ENCODE data around the gene ATP6V0D1. TPM values are rescaled to one million over a fixed set of nuclear protein-coding genes. Genes with fewer than 3 reads are reported as not detected.

The ATP6V0D1 gene
- total and polyA plus RNA-seq, 11 donors, result 18.6 to 141 (median 68.5) TPM

GRCh38 chr16:67389911-67390815 is 90.8 kb downstream of the ATP6V0D1 start:
- 84 to 90% (median 86%) methylated on average over 26 to 27 of the region's 27 CpGs for WGBS, 4 donors
- intact Hi-C loops (cut with DNase I), result loop anchor here in 6 of 10 donors (10.0 kb wide), 3 partner anchors 45 to 125 kb away; no protein-coding TSS in a partner anchor
- H3K4me1 ChIP-seq, result peaks cover 0 to 53% (median 25%) of the 10 kb centered on the region in 12 donors

GRCh38 chr16:67388591-67388990 is 92.4 kb downstream of the ATP6V0D1 start:
- ATAC-seq (no peak), DNase-seq (no peak)
- intact Hi-C loops (cut with DNase I), result no loop called here

More at GRCh38 chr16:67389911-67390815, 90.8 kb downstream of the ATP6V0D1 start:
- Histone ChIP-seq H3K4me3 (no peak overlapping the region), H3K9me3 (no peaks in the 10 kb centered on the region), H3K27me3 (peaks cover 0 to 21% (median 5%) of the 10 kb centered on the region in 9 donors), H3K27ac (no peak overlapping the region), H3K36me3 (no peaks in the 10 kb centered on the region)
- peak in 3 of 5 donors; percentile 44 to 70 (median 54) for DNase-seq
- peak in 2 of 4 donors; percentile 12 to 27 for ATAC-seq
- TF ChIP-seq CTCF (IDR thresholded peaks at IDR 0.05) (no peak), POLR2A (IDR thresholded peaks at IDR 0.05) (no peak)

GRCh38 chr16:67388191-67388590 is 92.8 kb downstream of the ATP6V0D1 start:
- peaks cover 0 to 8% (median 0%) of the 10 kb centered on the region in 9 donors for H3K27me3 ChIP-seq
- TF ChIP-seq CTCF (IDR thresholded peaks at IDR 0.05) (no peak), POLR2A (IDR thresholded peaks at IDR 0.05) (no peak)
- H3K9me3 ChIP-seq, result no peaks in the 10 kb centered on the region
- no peak overlapping the region for H3K27ac ChIP-seq
- DNase-seq (no peak), ATAC-seq (no peak)
- intact Hi-C loops (cut with DNase I), result no loop called here
- 91 to 96% (median 92%) methylated on average over 8 of the region's 8 CpGs for WGBS, 4 donors
- peaks cover 0 to 34% (median 11%) of the 10 kb centered on the region in 12 donors for H3K4me1 ChIP-seq
- H3K4me3 ChIP-seq, result no peak overlapping the region
- no peaks in the 10 kb centered on the region for H3K36me3 ChIP-seq

More at GRCh38 chr16:67388591-67388990, 92.4 kb downstream of the ATP6V0D1 start:
- Histone ChIP-seq H3K4me1 (peaks cover 0 to 38% (median 14%) of the 10 kb centered on the region in 12 donors), H3K36me3 (no peaks in the 10 kb centered on the region), H3K9me3 (no peaks in the 10 kb centered on the region), H3K4me3 (no peak overlapping the region), H3K27me3 (peaks cover 0 to 11% (median 0%) of the 10 kb centered on the region in 9 donors), H3K27ac (no peak overlapping the region)
- no peak for TF ChIP-seq CTCF (IDR thresholded peaks at IDR 0.05)
- TF ChIP-seq POLR2A (IDR thresholded peaks at IDR 0.05), result no peak
- whole genome bisulfite sequencing, 4 donors, result 92 to 100% (median 95%) methylated on average over 2 of the region's 2 CpGs

Other genes starting within 250 kb of the ATP6V0D1 start
- gene FHOD1, start 233.7 kb downstream of the ATP6V0D1 start, total RNA-seq, result 10 to 100 TPM in 8 of 9 donors, 1 to 10 TPM in 1; 9.6 to 30.3 (median 18.0) TPM
- gene FHOD1, start 233.7 kb downstream of the ATP6V0D1 start, polyA plus RNA-seq, result 10 to 100 TPM; 13.1 to 26.6 TPM
- gene SLC9A5, start 232.2 kb downstream of the ATP6V0D1 start, total RNA-seq, result 1 to 10 TPM in 6 of 9 donors, under 1 TPM in 3; 0.16 to 2.0 (median 1.3) TPM
- 1 to 10 TPM in 1 of 2 donors, under 1 TPM in 1; 0.29 to 1.0 TPM for gene SLC9A5, start 232.2 kb downstream of the ATP6V0D1 start, polyA plus RNA-seq
- gene PLEKHG4, start 201.6 kb downstream of the ATP6V0D1 start, total RNA-seq, result 1 to 10 TPM in 4 of 9 donors, under 1 TPM in 5; 0.44 to 4.0 (median 0.94) TPM
- gene PLEKHG4, start 201.6 kb downstream of the ATP6V0D1 start, polyA plus RNA-seq, result 1 to 10 TPM; 1.2 to 1.4 TPM
- under 1 TPM in 1 of 9 donors, not detected in 8; 0.29 TPM for gene KCTD19, start 154.4 kb downstream of the ATP6V0D1 start, total RNA-seq
- under 1 TPM in 1 of 2 donors, not detected in 1; 0.19 TPM for gene KCTD19, start 154.4 kb downstream of the ATP6V0D1 start, polyA plus RNA-seq
- gene LRRC36, start 154.3 kb downstream of the ATP6V0D1 start, total RNA-seq, result under 1 TPM in 1 of 9 donors, not detected in 8; 0.27 TPM
- gene LRRC36, start 154.3 kb downstream of the ATP6V0D1 start, polyA plus RNA-seq, result under 1 TPM; 0.15 to 0.42 TPM
- 10 to 100 TPM in 5 of 9 donors, 1 to 10 TPM in 4; 7.0 to 17.0 (median 10.2) TPM for gene TPPP3, start 87.7 kb downstream of the ATP6V0D1 start, total RNA-seq
- gene TPPP3, start 87.7 kb downstream of the ATP6V0D1 start, polyA plus RNA-seq, result 10 to 100 TPM; 13.4 to 20.1 TPM
- gene ZDHHC1, start 64.7 kb downstream of the ATP6V0D1 start, total RNA-seq, result 10 to 100 TPM in 1 of 9 donors, 1 to 10 TPM in 8; 3.5 to 11.6 (median 5.4) TPM
- 1 to 10 TPM; 2.7 to 5.1 TPM for gene ZDHHC1, start 64.7 kb downstream of the ATP6V0D1 start, polyA plus RNA-seq
- gene HSD11B2, start 50.0 kb downstream of the ATP6V0D1 start, total RNA-seq, result under 1 TPM in 8 of 9 donors, not detected in 1; 0.32 to 1.00 (median 0.59) TPM
- under 1 TPM; 0.15 to 0.26 TPM for gene HSD11B2, start 50.0 kb downstream of the ATP6V0D1 start, polyA plus RNA-seq
- not detected for gene AGRP, start 2.4 kb upstream of the ATP6V0D1 start, total RNA-seq
- gene AGRP, start 2.4 kb upstream of the ATP6V0D1 start, polyA plus RNA-seq, result not detected
- 100 to 1,000 TPM in 1 of 9 donors, 10 to 100 TPM in 8; 51.1 to 156 (median 69.4) TPM for gene RIPOR1, start 47.7 kb upstream of the ATP6V0D1 start, total RNA-seq
- 10 to 100 TPM; 40.7 to 45.5 TPM for gene RIPOR1, start 47.7 kb upstream of the ATP6V0D1 start, polyA plus RNA-seq
- 10 to 100 TPM; 19.0 to 35.8 (median 25.4) TPM for gene CTCF, start 81.4 kb upstream of the ATP6V0D1 start, total RNA-seq
- 10 to 100 TPM; 13.9 to 18.6 TPM for gene CTCF, start 81.4 kb upstream of the ATP6V0D1 start, polyA plus RNA-seq
- 1 to 10 TPM in 3 of 9 donors, under 1 TPM in 4, not detected in 2; 0.27 to 1.7 (median 0.60) TPM for gene CARMIL2, start 164.0 kb upstream of the ATP6V0D1 start, total RNA-seq
- under 1 TPM; 0.21 to 0.30 TPM for gene CARMIL2, start 164.0 kb upstream of the ATP6V0D1 start, polyA plus RNA-seq
- 10 to 100 TPM in 4 of 9 donors, 1 to 10 TPM in 5; 6.2 to 19.9 (median 9.5) TPM for gene ACD, start 179.1 kb upstream of the ATP6V0D1 start, total RNA-seq
- gene ACD, start 179.1 kb upstream of the ATP6V0D1 start, polyA plus RNA-seq, result 10 to 100 TPM in 1 of 2 donors, 1 to 10 TPM in 1; 7.8 to 15.6 TPM
- 1 to 10 TPM; 1.7 to 5.6 (median 2.9) TPM for gene PARD6A, start 179.8 kb upstream of the ATP6V0D1 start, total RNA-seq
- gene PARD6A, start 179.8 kb upstream of the ATP6V0D1 start, polyA plus RNA-seq, result 1 to 10 TPM; 2.7 to 7.0 TPM
- 10 to 100 TPM in 4 of 9 donors, 1 to 10 TPM in 5; 7.6 to 15.6 (median 8.6) TPM for gene ENKD1, start 185.6 kb upstream of the ATP6V0D1 start, total RNA-seq
- 10 to 100 TPM; 11.8 to 26.9 TPM for gene ENKD1, start 185.6 kb upstream of the ATP6V0D1 start, polyA plus RNA-seq
- gene C16orf86, start 185.7 kb upstream of the ATP6V0D1 start, total RNA-seq, result 10 to 100 TPM in 1 of 9 donors, 1 to 10 TPM in 8; 3.5 to 11.6 (median 4.3) TPM
- gene C16orf86, start 185.7 kb upstream of the ATP6V0D1 start, polyA plus RNA-seq, result 1 to 10 TPM; 2.1 to 4.4 TPM
- 10 to 100 TPM in 3 of 9 donors, 1 to 10 TPM in 6; 6.5 to 11.7 (median 9.8) TPM for gene GFOD2, start 238.2 kb upstream of the ATP6V0D1 start, total RNA-seq
- gene GFOD2, start 238.2 kb upstream of the ATP6V0D1 start, polyA plus RNA-seq, result 10 to 100 TPM in 1 of 2 donors, 1 to 10 TPM in 1; 8.2 to 15.4 TPM